NK-92 treated with Interleukin-12 subunit alpha and Interleukin-12 subunit beta, amount 100 ng/mL, for 24 hours (cell line): Measurements from ENCODE around the gene GGT6.
"Not testable (repeated sequence)": the region's sequence is repeated elsewhere in the genome, so short reads cannot be mapped to it uniquely, and the experiment has no call there.

Source experiments
- DNase-seq: peaks from one replicate; lab custom pipeline; 2025; lab: John Stamatoyannopoulos, UW

GGT6 gene

DNA sequence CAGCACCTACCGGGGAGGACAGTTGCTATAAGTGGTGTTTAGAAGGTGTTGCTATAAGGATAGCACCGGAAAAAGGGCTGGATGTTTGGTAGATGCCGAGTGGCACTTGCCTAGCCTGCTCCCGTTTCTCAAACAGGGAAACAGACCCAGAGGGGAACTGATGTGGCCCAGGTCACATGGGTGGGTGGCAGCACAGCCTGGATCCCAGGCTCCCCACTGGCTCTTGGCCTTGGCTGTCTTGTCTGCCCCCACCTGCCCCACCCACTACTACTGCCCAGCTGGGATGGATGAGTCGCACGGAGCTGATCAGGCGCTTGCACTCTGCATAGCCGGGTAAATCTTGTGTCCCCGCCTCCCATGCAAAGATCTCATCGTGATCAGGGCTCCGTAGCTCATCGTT is 31.2 kb upstream of the GGT6 start:
- DNase-seq: no peak

DNA sequence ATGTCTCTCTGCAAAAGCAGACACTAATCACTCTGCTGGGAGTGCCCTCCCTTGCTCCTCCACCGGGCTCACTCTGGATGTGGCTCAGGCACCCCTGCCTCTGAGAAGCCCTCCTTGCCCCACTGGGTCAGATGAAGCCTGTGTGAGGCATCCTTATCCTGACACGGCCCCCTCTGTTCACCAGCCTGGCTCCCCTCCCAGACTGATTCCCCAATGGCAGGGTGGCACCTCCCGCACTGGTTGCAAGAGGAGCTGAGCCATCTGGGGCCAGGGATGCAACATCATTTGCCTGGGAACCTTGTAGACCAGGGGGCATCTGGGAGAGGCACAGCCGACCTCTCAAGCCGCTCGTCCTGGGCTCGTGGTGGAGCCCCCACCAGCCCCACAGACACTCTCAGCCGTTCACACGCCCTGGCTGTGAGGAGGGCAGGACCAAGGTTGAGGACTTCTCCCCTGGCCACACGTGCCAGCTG is 30.6 kb upstream of the GGT6 start:
- DNase-seq: no peak

DNA sequence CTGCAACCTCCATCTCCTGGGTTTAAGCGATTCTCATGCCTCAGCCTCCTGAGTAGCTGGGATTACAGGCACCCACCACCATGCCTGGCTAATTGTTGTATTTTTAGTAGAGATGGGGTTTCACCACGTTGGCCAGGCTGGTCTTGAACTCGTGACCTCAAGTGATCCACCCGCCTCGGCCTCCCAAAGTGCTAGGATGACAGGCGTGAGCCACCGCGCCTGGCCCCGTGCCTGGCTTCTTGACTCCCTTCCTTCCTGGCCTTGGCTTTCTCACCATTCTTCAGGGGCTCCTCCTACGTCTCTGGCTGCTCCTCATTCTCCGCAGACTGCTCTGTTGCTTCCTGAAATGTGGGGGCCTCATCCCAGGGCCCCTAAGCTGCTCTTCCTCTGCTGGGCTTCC is 29.7 kb upstream of the GGT6 start:
- not testable (repeated sequence) for DNase-seq

DNA sequence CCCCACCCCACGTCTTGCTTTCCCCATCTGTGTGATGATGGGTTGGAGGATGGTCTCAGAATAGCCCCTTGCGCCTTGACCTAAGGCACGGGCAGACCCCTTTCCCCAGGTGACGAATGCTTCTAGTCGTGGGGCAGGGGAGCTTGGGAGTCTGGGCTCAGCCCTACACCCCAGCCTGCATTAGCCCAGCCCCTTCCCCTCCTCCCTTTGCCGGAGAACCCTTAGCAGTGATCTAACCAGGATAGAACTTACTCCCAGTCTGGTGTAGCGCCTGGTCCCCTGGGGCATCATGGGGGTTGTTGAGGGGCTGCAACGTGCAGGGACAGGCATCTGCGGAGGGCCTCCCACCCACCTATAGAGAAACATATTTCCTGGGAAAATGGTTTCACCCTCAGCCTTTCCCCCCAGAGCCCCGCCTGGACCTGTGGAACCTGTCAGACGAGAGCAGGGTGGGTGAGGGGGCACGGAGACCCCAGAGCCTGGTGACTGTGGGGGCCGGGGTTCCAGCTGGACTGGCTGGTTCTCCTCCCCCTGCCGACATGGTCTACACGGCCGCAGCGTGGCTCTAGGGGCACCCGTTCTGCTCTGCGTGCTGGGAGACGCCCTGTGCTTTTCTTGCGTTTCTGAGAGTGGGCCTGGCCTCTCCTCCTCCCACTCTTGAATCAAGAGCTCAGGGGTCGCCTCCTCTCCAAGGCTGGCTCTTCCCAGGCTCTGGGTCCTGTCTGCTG is 28.7 kb upstream of the GGT6 start:
- no peak for DNase-seq

DNA sequence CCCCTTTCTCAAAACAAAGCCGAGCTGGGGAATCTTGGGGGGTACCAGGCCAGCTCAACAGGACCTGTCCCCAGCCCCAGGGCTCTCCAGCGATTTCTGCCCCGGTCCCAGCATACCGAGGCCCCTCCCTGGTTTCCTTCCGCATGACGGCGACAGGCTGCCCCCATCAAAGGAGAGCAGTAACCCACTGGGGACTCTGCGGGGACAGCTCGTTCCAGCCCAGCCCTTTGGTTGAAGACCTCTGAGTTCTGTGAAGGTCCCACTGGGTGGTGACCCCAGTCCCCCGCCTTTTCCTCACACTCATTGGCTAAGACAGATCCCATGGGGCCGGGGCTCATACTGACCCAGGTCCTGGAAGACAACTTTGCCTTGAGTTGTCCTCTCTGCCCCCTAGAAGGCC is 28.0 kb upstream of the GGT6 start:
- DNase-seq: no peak

DNA sequence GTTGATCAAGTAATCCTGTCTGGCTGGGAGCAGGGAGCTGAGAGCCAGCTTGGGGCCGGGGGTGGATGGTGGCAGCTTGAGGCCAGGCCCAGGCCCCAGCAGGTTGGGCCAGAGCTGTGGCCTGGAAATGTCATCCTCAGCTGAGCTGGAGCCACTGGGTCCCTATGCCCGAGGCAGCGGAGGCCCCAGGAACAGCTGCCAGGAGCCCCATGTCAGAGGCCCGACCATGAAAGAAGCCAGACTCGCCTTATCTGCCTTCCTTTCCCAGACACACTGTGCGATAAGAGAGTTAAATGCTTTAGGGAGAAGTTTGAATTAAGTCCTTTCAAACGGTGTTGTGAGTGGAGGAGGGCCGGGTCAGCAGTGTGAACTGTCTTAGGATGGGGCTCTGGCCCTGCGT is 27.4 kb upstream of the GGT6 start:
- no peak for DNase-seq

DNA sequence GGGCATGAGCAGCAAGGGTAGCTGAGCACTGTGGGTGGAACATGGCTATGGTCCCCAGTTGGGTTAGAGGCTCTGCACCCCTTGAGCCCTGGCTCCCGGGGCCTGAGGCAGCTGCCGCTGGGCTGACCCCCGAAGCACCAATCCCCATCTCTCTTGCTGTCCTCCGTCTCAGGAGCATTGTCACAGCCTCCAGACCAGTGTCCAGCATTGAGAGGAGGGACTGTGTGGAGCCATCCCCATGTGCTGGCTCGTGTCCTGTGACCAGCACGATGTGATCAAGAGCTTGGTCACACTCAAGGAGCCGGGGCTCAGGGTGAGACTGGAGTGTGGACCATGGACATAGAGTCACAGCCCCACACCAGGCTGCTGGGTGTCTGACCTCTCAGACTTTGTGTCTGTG is 26.8 kb upstream of the GGT6 start:
- no peak for DNase-seq

DNA sequence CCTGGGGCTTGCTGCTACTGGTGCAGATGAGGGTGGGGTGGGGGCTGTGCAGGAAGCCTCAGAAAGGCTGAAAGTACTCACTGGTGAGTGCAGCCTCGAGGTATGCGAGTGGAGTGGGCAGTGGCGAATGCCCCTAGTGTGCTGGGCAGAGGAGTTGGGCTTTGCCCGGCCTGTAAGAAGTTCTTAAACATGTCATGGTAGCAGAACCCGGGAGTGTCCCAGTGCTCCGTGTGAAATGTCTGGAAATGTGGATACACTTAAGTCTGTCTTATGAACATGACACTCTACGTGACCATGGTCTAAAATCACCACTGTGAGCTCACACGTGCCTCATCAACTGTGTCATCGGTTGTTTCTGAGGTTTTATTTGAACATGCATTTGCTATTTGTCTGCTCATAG is 25.7 kb upstream of the GGT6 start:
- no peak for DNase-seq

DNA sequence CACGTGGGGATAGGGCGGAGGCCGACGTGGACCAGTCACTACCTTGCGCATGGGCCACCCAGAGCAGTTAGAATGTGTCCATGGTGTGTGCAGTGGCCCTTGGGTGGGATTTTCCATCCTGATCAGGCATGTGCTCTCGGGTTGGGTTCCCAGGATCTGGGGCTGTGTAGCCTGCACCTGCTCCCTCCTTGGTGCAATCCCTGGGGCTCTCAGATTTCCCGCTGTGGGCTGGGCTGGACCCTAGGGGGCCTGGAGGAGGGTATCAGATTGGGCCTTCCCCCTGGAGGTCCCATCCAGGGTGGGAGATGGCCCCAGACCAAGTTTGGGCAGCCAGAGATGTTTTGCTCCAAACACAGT is 25.2 kb upstream of the GGT6 start:
- no peak for DNase-seq

DNA sequence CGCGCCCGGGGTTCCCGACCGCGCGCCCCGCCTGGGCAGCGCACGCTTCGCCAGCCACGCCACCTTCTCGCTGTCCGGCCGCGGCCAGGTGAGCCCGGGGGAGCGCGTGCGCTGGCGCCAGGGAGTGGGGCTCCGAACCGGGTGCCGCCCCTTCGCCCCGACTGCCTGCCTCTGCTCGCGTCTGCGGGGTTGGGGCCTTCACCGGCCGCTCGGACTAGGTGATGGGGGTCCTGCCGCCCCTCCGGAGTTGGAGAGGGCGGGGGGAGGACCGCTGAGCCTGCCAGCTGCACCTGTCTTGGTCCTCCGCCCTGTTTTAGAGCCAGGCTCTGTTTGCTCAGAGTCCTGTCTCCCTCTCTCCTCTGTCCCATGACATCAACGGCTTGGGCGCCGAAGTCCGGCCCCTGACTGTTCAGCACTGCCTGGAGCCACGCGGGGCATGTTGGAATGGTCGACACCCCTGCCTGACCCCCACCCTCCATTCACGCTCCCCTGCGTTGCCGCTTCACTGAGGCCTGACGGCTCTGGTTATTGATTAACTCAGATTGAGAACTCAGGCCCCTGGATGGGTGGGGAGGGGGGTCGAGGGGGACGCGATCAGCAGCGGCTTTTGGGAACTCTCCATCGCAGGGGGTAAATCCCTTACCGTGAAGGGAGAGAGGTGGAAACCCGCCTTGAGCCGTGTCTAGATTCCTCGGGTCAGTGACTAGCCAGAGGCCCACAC is 24.7 kb upstream of the GGT6 start:
- no peak for DNase-seq

DNA sequence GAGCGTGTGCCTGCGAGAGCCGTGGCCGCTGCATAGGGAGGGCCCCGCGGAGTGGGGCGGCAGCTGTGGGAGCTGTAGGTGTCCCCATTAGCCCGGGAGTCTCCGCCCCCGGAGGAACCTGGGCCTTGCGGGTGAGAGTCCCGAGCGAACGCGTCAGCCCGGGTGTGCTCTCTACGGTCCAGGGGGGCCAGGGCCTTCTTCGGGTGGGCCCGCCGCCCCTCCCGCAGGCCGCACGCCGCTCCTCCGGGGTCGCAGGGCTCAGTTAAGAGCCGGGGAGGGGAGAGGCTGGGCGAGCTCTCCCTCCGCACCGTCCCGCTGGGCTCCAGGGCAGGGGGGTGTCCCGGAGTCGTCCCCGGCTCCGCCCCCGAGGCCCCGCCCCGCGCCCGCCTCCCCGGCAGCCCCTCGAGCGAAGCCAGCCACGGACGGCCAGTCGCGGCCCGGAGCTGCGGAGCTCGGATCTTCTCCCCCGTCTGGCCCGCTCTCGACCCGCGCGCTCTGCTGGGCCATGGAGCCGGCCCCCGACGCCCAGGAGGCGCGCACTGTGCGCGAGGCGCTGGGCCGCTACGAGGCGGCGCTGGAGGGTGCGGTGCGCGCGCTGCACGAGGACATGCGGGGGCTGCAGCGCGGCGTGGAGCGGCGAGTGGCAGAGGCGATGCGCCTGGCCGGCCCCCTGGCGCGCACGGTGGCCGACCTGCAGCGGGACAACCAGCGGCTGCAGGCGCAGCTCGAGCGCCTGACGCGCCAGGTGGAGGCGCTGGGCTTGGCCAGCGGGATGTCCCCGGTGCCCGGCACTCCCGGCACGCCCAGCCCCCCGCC is 23.9 kb upstream of the GGT6 start, which contains the start of gene SMTNL2:
TSS of gene SMTNL2 (plus strand) at position 429 of the 816 bp plus-strand sequence. CDS start at position 506, 77 bp downstream.
- no peak for DNase-seq

DNA sequence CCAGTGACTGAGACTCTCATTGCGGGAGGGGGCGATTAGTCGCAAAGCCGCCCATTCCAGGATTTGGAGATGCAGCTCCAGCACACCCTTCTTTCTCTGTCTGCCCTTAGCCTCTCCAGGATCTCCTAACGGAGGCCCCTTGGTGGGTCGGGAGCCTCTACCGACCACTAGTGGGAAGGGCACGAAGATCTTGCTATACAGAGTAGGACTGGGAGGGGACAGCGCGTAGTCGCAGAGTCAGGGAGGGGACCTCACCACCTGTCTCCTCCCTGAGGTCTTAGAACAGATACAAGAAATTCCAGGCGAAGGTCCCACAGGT is 23.4 kb upstream of the GGT6 start:
- DNase-seq: no peak

DNA sequence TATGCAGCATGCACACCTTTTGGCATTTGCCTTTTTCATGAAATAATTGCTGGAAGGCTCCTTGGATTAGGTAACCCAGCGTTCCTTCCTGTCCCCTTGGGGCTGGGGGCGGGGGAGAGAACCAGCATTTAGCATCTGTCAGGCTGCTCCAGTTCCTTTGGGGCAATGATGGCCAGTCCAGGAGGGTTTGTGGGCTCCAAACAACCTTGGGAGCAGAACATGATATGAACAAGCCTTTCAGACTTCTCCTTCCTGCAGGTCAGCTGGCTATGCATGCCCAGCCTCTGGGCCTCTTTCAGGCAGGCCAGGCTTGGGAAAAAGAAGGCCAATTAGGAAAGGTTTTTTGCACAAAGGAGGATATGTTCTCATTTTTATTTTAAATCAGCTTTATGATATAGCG is 22.8 kb upstream of the GGT6 start:
- no peak for DNase-seq

DNA sequence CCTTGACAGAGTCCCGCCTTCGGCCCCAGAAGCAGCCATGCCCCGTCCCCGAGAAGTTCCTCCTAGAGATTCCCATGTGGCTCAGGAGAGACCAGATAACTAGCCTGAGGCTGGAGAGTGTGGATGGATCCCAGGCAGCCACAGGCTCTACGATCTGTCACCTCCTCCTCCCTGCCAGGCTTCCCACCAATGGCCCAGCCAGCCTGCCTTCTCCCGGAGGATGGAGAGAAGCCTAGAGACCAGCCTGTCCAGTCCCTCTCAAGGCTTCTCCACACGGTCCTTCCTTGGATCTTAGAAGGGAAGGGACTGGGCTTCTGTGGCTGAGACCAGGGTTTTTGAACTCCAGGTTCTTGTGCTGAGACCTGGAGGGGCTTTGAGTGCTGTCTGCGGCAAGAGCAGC is 22.3 kb upstream of the GGT6 start:
- no peak for DNase-seq

DNA sequence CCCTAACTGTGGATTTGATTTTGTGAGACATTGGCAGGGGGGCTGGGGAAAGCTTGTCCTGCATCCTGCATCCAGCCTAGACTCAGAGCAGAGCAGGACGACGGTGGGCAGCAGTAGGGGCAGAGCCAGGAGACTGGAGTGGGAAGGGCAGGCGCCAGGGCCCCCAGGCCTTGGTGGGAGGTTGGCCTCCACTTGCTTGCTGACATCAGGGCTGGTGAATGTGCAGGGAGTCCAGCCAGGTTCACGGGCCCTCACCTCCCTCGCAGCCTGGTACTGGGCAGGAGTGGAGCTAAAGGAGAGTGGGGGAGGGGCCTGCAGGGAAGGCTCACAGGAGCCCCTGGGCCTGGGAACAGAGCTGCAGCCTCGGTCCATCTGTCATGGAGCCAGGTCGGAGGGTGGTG is 21.7 kb upstream of the GGT6 start:
- DNase-seq: no peak

DNA sequence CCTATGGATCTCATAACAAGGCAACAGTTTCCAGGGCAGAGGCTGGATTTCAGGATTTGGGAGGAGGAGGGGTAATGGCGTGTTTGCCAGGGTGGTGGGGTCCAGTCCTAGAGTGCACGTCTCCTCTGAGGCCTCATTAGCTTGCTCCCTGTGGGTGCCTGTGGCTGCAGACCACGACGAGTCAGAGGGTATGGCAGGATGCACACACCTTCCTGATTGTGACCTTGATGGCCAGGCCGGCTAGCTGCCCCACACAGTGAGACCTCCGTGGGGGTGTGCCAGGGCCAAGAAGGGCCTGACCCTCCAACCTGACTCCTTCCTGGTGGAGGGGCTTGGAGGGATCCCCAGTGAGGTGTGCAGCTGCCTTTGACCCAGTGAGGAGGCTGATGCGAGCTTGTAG is 19.9 kb upstream of the GGT6 start:
- DNase-seq: no peak

DNA sequence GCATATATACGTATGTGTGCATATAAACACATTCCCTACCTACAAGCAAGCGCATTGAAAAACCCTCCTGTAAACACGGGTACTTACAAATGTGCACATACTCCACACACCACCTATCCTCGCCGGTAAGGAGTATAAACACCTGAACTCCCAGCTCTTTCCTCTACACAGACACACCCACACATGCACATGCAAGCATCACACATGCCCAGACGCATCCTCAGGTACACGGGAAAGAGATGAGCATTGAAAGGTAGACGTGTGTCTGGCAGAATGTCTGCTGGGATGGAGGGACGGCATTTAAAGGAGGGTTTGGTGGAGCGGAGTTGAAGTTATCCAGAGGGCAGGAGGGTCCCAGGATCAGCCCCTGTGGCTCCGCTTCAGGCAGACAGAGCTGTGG is 19.3 kb upstream of the GGT6 start:
- DNase-seq: no peak

DNA sequence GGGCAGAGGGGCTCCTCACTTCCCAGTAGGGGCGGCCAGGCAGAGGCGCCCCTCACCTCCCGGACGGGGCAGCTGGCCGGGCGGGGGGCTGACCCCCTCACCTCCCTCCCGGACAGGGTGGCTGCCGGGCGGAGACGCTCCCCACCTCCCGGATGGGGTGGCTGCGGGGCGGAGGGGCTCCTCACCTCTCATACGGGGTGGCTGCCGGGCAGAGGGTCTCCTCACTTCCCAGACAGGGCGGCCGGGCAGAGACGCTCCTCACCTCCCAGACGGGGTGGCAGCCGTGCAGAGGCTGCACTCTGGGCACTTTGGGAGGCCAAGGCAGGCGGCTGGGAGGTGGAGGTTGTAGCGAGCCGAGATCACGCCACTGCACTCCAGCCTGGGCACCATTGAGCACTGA is 18.0 kb upstream of the GGT6 start:
- DNase-seq: not testable (repeated sequence)

DNA sequence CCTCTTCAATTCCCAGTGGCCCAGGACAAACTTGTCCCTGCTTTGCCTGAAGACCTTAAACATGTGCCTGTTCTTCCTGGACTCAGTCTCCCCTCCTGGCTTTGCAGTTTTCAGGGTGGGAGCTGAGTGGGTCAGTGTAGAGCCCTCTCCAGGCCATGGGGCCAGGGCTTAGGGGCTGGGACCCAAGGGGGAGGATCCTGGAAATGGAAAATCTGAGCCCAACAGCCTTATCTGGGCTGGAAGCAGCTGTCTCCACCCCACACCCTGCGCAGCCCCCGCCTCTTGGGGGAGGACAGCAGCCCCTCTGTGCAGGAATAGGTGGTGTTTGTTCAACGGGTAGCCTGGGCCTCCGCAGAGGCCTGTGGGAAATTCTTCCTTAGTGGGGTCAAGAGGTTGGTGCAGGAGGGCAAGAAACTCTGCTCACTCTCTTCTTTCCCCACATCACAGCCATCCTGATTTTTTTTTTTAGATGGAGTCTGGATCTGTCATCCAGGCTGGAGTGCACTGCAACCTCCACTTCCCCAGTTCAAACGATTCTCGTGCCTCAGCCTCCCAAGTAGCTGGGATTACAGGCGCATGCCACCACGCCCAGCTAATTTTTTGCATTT is 17.1 kb upstream of the GGT6 start:
- DNase-seq: no peak

DNA sequence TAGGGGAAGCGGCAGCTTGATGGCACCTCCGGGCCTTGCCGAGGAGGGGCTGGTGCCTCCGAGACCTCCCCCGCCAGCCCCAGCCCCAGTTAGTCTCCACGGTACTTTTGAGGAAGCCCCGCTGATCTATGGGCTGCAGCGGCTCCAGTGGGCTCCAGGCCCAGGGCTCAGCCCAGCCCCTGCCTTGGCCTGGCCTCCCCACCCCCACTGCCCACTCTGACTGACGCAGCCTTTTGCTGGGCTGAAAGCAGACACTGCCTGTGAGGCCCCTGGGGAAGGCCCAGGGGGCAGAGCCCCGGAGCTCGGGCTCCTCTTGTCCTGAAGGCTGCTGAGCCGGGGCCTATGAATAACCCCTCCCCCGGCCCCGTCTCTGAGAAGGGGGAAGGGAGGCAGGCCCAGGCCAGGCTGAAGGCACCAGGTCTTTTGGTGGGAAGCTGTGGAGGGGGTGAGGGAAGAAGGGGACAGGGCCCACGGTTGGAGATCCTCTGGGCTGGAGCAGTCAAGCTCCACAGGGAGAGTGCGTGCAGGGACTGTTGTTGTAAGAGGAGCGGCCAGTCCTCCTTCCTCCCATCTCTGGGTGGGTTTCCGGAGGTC is 16.4 kb upstream of the GGT6 start:
- no peak for DNase-seq

DNA sequence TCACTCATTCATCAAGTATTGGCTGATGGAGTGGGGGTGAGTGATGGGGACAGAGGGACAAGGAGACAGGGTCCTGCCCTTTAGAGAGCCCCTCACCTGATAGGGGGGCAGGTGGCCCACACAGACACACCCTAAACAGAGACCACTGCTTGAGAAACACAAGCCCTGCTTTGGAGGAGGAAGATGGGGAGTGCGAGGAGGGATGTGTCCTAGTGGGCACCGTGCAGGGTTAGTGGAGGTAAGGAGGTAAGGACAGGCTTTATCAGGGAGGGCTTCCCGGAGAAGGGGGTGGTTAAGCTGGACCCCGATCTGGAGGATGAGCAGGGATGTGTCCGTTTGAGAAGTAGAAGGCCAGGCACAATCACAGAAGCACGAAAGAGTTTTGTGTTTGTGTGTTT is 15.8 kb upstream of the GGT6 start:
- no peak for DNase-seq

DNA sequence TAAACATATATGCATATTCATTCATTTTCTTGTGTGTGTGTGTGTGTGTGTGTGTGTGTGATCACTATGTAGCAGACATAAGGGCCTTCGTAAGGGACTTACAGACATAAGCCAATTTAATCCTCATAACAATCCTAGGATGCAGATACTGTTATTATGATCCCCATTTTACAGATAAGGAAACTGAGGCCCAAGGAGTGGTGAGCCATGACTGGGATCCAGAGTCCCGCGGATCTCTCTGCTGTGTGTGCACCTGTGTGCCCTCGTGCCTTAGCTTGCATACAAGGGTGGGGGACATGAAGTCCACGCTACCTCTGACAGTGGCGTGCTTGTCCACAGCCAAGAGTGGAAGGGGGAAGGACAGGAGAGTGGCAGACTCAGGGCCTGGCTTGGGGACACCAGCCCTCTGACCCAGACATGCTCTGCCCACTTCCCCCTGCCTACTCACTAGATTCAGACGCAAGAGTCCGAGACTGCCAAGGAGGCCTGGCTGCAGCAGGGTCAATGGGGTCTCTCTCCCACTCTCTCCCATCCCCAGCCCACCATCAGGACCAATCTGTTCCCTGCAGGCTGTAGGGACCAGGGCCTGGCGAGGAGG is 14.2 kb upstream of the GGT6 start:
- no peak for DNase-seq
